Skin epidermis (tissue), 12 donors: Measurements from ENCODE around the gene MOV10L1.
"Not testable (repeated sequence)": the region's sequence is repeated elsewhere in the genome, so short reads cannot be mapped to it uniquely, and the experiment has no call there.

Source experiments
- H3K27ac ChIP-seq, 21 experiments: fragments of 200-600 bp; sonication (generic) in 11 of 21; one replicate each; pipeline ENCODE4 v1.5.0; 2020; ENCODE audit warnings: mild to moderate bottlenecking in 3 of 21, inconsistent platforms in 2 of 21, moderate library complexity in 2 of 21
- H3K4me3 ChIP-seq, 7 experiments: fragments of 200-600 bp; sonication (generic) in 2 of 7; one replicate each; pipeline ENCODE4 v1.5.0; 2020; ENCODE audit warnings: inconsistent platforms in 2 of 7, mild to moderate bottlenecking in 2 of 7, moderate library complexity in 1 of 7

MOV10L1 gene

GRCh38 chr22:50147258-50148165, 57.7 kb downstream of the MOV10L1 start:
- not testable (repeated sequence) for H3K27ac ChIP-seq, H3K4me3 ChIP-seq

GRCh38 chr22:50148166-50148500, 58.3 kb downstream of the MOV10L1 start:
- Histone ChIP-seq H3K4me3 (no peak overlapping the region), H3K27ac (no peak overlapping the region)

GRCh38 chr22:50148991-50149721, 59.4 kb downstream of the MOV10L1 start:
- Histone ChIP-seq H3K4me3 (no peak overlapping the region), H3K27ac (no peak overlapping the region)

- Histone ChIP-seq H3K27ac (no peak overlapping the region), H3K4me3 (no peak overlapping the region)
Measured at GRCh38 chr22:50150161-50151129, 60.6 kb downstream of the MOV10L1 start.

GRCh38 chr22:50151571-50152537, 62.0 kb downstream of the MOV10L1 start:
- H3K27ac ChIP-seq = no peak overlapping the region
- no peak overlapping the region for H3K4me3 ChIP-seq

- no peak overlapping the region for H3K27ac ChIP-seq
- no peak overlapping the region for H3K4me3 ChIP-seq
Measured at GRCh38 chr22:50153056-50153755, 63.4 kb downstream of the MOV10L1 start.

- no peak overlapping the region for H3K27ac ChIP-seq
Measured at GRCh38 chr22:50153756-50154140, 63.9 kb downstream of the MOV10L1 start.

GRCh38 chr22:50157709-50158375, 68.0 kb downstream of the MOV10L1 start:
- Histone ChIP-seq H3K4me3 (no peak overlapping the region), H3K27ac (peak overlapping the region in 2 of 21 experiments; percentile 34 to 45)

More at GRCh38 chr22:50153756-50154140, 63.9 kb downstream of the MOV10L1 start:
- H3K4me3 ChIP-seq = no peak overlapping the region

- Histone ChIP-seq H3K4me3 (no peak overlapping the region), H3K27ac (no peak overlapping the region)
Measured at GRCh38 chr22:50160947-50161346, 71.1 kb downstream of the MOV10L1 start.

- H3K4me3 ChIP-seq = no peak overlapping the region
- no peak overlapping the region for H3K27ac ChIP-seq
Measured at GRCh38 chr22:50161508-50162390, 71.9 kb downstream of the MOV10L1 start.

GRCh38 chr22:50162391-50162956, 72.7 kb downstream of the MOV10L1 start:
- Histone ChIP-seq H3K27ac (no peak overlapping the region), H3K4me3 (no peak overlapping the region)

- no peak overlapping the region for H3K4me3 ChIP-seq
Measured at GRCh38 chr22:50165436-50166123, 75.8 kb downstream of the MOV10L1 start.

GRCh38 chr22:50167689-50168489, 78.1 kb downstream of the MOV10L1 start:
- no peak overlapping the region for H3K4me3 ChIP-seq

More at GRCh38 chr22:50165436-50166123, 75.8 kb downstream of the MOV10L1 start:
- no peak overlapping the region for H3K27ac ChIP-seq

GRCh38 chr22:50168490-50169180, 78.8 kb downstream of the MOV10L1 start:
- H3K27ac ChIP-seq, H3K4me3 ChIP-seq: not testable (repeated sequence)

More at GRCh38 chr22:50167689-50168489, 78.1 kb downstream of the MOV10L1 start:
- H3K27ac ChIP-seq = no peak overlapping the region
